GM21717 (cell line): Measurements from ENCODE around the gene NME5.

Source experiments
- ATAC-seq: cut with Tn5 transposase; IDR thresholded peaks from one replicate; pipeline ENCODE4 v1.9.1; 2021; ENCODE audit warnings: mild to moderate bottlenecking, moderate library complexity; ENCODE audit not compliant: unreplicated experiment

Gene NME5

DNA sequence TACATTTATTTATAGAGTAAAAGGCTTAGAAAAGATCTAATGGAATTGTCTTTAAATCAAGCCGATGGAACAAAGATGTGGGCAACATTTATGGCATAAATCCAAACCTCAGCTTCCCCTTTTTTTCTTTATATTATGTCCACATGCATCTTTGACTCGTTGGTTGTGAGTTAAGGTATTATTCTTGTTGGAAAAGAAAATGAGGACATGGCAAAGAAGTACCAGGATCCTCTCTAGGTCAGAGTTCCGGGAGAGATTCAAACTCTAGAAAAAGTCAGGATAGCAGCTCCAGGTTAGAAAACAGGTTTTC is 508 bp upstream of the NME5 start:
- no peak for ATAC-seq

DNA sequence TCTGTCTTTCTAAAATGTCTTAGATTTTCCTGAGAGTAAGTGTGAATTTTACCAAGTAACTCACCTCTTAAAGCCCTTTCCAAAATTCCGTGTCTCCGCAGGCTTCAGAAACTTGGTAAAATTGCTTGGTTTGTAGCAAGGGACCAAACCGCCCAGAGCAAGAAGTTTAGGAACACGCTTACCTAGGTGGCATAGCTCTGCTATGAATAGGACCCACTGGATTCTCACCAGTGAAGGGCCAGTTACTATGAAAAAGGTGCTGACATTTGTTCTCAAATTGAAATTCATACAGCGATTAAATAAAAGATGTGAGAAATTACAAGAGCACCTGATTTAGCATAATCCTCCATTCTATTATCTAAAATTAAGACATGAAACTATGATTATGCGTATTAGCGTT is 6.7 kb downstream of the NME5 start:
- ATAC-seq = no peak

DNA sequence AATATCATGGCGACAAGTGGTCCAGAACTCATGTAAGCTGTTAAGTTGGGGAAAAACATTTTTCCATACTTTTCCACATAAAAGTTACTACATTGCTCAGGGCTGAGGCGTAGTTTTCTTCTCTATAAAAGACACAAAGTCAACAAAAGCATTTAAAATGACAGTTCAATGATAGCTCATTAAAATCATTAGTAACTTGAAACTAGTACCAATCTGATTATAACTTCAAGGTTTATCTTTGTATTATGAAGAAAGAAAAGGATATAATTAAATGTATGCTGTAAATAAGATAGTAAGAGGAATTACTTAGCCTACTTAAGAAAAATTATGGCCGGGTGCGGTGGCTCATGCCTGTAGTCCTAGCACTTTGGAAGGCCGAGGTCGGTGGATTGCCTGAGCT is 9.9 kb downstream of the NME5 start:
- ATAC-seq = no peak

DNA sequence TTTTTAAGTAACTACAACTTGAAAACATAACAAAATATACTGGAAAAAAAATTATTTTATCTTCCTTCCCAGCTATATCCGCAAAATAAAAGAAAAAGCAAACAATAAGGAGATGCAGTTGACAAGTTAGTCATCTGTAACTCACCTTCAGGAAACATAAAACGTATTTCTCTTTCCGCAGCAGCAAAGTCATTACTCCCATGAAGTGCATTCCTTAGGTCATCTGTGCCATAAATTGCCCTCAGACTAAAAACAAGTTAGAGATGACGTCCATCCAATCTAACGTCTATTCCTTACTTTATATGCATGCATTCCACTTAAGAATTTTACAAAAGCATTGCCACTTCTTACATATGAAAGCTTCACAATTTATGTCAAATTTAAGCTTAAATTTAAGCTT is 10.9 kb downstream of the NME5 start:
- no peak for ATAC-seq

DNA sequence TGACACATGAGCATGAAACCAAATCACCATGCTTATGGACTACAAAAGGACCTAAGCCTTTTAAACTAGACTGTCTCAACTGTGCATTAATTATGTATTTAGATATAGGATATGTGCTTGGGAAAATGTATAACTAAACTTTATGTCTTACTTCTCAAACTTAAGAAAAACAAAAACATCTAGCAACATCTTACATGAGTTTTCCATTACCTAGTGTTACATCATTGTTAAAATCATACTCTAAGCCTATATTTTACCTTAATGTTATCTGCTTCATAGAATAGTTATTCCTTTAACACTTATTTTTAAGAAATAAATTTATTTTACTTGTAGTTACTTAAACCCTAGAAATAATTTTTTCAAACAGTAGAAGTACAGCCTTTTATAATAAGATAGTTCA is 24.0 kb downstream of the NME5 start:
- ATAC-seq = no peak

DNA sequence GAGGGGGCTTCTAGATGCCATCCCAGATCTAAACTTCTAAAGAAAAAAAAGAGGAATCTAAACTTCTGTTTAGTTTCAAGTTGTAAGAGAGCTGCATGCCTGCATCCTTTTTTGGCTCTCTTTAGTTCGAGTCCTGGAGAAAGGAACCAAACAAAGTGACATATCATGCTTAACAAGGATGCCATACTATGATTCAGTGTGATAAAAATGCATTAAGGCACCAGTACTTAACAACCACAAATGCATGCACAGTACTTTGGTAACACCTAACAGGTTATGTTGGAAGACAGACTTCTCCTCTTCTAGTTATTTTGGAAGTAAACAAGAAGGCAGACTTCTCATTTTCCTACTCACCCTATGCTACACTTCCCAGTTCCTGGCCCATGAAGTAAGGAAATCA is 27.3 kb downstream of the NME5 start:
- no peak for ATAC-seq

DNA sequence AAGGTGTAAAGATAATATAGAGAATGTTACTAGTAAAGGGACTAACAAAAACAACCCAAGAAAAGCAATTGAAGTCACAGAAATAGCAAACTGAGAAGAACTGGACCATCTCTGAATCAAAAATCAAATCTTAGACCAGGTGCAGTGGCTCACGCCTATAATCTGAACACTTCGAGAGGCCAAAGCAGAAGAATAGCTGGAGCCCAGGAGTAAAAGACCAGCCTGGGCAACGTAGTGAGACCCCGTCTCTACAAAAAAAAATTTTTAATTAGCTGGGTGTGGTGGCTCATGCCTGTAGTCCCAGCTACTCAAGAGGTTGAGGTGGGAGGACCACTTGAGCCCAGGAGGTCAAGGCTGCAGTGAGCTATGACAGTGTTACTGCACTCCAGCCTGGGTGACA is 28.0 kb downstream of the NME5 start:
- ATAC-seq = no peak

DNA sequence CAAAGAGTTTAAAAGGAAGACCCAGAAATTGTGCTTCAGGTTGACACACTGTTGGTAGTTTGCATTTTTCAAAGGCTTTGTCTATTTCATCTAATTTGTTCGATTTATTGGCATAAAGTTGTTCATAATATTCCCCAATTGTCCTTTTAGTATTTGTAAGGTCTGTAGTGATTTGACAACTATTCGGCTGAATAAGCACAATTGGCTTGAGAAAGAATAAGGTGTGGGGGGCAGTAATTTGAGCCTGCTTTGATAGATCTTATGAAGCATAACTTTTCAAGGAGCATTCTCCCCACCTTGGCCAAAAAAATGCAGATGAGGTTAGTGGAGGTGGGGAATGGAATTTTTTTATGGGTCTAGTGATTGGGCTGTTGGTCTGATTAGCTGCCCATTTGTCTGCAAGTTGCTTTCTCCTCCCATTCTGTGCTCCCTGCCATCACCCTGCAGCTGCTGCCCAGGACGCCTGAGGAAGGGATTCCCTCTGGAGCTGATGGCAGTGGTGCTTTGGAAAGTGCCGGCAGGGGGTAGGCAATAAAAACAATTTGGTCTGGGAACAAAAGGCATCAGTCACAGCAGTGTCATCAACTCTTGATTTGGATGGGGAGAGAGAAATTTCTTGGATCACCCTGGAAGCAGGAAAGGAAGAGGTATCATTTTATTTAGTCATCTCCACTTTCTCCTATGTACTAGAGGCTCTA is 28.8 kb downstream of the NME5 start:
- no peak for ATAC-seq

DNA sequence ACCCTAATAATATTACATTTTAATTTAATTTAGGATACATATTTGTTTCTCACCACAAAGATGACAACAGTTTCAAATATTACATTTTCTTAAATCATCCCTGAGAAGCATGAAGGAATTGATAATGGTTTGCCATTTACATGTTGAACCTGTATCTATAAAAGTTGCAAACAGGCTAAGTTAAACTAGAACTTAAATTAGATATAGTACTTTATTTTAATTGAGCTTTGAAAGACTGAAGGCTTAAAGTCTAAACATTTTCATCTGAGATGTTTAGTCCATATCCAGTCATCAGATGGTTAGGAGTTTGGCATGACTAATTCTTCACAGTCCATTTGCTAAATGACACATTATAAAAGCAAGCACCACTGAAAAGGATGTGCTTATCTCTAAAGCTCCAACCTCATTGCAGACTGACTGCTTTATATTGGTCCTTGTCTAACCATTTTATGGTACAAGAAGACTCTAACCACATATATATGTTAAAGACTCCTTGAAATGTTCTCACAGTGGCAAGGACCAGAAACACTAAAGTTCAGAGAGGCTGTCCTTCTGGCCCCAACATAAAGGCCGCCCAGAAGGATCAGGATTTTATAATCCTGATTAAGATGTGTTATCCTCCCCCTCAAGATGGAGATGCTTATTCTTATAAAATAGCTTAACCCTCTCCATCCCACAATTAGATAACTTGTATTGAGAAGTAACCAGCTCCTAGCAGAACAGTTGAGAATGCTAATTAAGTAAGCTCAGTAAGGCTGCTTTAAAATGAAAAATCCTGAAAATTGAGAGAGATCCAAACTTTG is 29.6 kb downstream of the NME5 start:
- ATAC-seq = no peak

DNA sequence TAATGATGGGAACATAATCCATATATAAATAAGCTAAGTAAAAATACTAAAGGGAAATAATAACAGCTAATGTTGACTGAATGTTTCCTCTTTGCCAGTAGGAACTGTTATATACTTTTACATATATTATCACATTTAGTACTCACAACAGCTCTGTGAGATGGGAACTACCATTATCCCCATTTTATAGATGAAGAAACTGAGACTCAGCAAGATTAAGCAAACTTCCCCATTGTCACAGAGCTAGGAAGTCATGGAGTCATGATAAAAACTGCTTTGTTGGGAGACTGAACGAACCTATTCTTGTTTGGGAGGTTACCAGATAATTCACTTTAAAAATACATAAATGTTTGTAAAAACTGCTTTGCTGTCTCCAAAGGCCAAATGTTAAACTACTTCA is 32.0 kb downstream of the NME5 start:
- no peak for ATAC-seq

DNA sequence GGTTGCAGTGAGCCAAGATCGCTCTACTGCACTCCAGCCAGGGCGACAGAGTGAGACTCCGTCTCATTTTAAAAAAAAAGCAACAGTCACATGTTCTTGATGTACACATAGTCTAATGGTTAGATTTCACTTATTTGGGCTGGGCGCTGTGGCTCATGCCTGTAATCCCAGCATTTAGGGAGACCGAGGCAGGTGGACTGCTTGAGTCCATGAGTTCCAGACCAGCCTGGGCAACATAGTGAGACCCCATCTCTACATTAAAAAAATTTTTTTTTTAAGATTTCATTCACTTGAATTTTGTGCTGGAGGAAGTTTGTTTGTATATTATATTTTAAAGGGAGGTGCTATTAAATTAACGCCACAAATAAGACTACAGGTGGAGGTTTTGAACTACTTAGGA is 33.5 kb downstream of the NME5 start:
- no peak for ATAC-seq

DNA sequence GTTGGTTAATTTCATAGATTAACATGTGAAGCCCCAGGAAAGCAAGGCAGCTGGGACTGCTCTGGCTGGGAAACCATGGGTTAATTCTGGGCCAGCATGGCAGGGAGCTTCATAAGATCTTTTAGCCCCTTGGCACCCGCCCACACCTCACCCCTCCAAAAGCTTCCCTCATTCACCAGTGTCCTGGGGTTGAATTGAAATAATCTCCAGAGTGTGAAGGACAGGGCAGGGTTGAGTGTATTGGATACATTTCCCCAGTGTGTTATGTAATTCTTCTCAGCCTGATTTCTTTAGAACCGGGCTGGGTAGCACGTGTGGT is 36.0 kb downstream of the NME5 start:
- ATAC-seq = no peak

DNA sequence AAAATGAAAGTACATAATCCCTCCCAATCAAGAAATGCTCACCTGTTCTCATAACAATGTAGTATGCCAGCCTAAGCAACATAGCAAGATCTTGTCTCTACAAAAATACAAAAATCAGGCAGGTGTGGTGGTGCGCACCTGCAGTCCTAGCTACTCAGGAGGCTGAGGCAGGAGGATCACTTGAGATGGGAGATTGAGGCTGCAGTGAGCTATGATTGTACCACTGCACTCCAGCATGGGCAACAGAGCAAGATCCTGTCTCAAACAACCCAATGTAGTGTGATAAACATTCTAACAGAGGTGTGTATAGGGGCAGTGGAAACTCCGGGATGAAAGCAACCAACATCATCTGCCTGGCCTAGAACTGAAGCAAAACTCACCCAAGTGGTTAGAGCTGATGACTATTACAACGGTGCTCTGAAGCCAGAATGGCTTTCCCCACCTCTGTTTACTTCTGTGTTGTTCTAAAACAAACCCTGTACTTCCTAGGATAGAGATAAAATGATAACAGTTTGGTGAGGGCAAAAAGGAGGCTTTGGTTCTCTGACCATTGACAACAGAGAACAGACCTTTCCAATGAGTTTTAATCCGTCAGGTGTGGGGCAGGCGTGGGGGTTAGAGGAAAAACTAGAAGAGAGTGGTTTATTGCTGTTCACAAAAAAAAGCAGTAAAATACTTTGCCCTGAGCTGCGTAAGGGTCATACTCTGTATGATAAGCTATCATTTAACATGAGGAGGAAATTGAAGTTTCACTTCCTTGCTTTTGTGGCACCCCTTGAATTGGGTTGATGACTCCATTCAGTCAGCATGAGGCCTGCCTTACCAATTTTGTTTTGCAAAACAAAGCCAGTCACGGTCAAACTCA is 36.5 kb downstream of the NME5 start:
- no peak for ATAC-seq

DNA sequence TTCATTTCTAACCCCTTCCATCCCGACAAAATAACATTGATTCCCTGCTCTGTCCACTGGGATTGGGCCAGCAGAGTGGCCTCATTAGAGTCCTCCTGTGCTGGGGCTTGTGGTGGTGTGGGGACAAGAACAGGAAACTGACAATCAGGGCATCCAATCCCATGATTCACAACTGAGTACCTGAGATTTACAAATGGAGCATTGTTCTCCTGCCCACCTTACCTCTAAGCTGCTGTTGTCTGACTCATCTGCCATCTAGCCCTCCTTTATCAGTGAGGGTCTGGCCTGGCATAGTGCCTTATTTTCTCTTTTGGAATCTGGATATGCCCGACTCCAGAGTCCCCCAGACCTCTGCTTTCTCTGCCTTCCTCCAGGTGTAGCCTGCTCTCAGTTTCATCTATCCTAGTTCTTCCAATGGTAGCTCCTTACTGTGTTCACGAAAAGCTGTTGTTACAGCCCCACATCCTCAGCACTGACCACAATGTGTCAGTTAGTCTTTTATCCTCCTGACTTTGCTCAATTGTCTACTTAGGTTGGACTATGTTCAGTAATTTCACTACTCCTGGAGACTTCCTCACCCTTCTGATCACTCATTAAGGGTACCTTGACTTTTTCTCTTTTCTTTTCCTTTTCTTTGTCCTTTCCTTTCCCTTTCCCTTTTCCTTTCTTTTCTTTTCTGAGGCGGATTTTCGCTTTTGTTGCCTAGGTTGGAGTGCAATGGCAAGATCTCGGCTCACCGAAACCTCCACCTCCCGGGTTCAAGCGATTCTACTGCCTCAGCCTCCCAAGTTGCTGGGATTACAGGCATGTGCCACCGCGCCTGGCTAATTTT is 42.0 kb downstream of the NME5 start:
- ATAC-seq = no peak

DNA sequence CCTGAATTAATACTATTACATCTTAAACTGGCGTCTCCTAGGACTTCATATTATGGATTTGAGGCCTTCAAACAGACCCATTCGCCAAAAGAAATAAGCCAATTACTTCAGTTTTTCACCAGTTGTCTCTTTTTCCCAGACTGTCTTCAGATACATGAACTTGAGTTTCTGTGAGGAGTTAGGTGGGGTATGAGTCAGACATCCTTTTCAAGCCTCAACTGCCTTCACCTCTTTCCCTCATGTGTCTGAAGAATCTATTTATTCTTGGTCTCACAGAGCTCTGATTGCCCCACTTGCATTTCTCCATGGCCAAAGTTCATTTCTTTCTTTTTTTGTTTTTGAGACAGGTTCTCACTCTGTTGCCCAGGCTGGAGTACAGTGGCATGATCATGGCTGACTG is 42.9 kb downstream of the NME5 start:
- no peak for ATAC-seq

DNA sequence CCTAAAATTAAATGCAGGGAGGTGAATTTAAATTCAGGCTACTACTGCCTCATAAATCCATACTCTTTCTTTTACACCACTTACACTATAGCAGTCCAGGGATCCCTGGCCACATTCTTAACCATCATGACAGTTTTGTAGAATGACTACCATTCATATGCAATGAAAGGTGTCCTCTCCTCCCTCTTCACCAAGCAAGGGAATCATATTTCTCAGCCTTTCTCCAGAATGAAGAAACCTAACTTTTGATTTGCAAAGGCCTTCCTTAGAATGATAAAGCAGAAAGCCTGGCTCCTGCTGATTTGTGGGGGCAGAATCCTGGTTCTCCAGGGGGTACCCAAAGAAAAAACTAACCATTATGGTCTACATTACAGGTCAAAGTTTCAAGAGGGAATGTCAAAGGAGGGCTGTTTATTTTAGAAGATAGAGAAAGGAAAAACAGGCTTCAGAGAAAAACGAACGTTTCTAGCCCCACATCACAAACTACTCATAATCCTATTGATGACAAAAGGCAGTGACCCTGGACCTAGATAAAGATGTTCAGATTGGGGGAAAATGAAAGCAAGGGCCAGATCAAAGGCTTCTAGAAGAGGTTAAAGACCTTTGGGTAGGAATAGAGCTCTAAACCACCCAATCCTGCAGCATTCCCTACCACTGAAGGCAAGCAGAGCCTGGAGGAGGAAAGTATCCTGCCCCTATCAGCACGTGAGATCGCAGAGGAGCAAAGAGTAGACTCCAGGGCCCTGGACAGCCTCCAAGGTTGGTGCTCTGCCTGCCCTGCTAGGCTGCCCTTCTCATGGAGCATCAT is 43.9 kb downstream of the NME5 start:
- no peak for ATAC-seq

DNA sequence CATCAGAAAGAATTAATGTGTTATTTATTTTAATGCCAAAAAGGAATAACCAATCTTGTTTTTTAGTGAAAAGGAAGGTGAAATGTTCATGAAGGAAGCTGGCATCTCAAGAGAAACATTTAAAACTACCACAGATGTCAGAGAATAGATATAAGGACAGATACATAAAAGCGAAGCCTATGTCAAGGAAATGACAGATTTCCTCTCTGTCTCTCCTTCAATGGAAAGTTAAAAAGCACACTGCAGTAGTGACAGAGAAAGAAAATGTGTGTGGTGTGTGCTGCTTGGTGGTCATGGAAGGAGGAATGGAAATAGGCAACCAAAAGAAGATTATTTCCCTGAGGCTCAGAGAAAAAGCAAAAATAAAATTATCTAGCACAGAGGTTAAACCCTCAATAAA is 46.2 kb downstream of the NME5 start:
- no peak for ATAC-seq

DNA sequence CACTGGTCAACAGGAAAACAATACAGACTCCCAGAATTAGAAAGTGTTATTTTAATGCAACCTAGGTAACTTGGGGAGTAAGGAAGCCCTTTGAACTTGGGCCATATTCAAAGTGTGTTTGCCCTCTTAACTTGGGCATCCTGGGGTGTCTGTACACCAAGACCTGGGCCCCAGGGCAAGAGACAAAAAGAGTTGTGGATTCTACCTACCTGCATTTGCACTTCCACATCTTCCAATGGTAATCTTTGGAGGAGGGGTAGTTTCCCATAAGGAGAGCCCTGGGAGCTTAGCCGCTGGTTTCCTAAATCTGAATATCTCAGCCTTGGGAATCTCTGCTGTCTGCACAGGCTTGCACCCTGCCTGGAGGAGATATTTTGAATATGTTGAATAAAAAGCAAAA is 46.9 kb downstream of the NME5 start:
- no peak for ATAC-seq

DNA sequence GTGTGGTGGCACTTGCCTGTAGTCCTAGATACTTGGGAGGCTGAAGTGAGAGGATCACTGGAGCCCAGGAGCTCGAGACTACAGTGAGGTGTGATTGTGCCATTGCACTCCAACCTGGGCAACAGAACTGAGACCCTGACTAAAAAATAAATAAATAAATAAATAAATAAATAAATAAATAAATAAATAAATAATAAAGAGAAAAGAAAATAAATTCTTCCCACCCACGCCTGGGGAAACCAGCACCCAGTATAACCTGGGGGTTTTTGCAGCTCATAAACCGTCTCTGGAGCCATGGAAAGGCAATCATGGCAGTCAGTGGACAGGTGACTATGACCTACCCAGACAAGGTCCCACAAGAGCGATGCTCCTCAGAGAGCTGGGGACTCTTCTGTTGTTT is 47.5 kb downstream of the NME5 start:
- no peak for ATAC-seq

DNA sequence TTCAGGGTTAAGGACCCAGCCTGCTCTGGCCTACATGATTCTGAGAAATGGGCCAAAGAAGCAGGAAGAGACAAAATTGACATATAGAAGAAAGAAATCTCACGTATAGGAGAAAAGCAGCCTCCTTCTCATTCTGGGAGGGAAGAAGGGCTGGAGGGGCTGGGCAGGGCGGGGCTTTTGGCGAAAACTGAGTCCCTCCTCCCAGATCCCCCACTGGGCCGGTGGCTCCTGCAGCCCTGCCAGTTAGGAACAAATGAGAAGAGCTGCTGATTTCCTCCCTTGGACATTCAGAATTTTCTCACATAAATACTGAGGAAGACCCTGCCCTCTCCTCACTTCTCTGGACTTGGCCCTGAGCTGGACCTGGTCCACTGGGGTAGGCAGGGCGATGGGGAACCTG is 55.5 kb downstream of the NME5 start, which contains the start of gene WNT8A:
WNT8A (plus strand) TSS at position 332 of the 400 bp plus-strand sequence. CDS start 95 bp downstream, outside the sequence.
- ATAC-seq = no peak
